RWPE2 (cell line): Measurements from ENCODE around the gene ZFPM1.

Source experiments
- ATAC-seq: fragments of 200-7000 bp; cut with Tn5 transposase; 3 replicates; pipeline ENCODE4 v1.9.1; 2021; ENCODE audit warnings: low read depth
- DNase-seq: peaks from one replicate; pipeline ENCODE4 v3.0.0-alpha.2; 2020; ENCODE audit warnings: low spot score
- H3K27ac ChIP-seq: fragments of 450-650 bp; 2 replicates; pipeline ENCODE4 v1.5.1; 2017; ENCODE audit warnings: mild to moderate bottlenecking; ENCODE audit not compliant: poor library complexity, severe bottlenecking
- H3K27me3 ChIP-seq: fragments of 250-450 bp; sonication (Bioruptor Pico); 2 replicates; pipeline ENCODE4 v1.5.1; 2021; ENCODE audit warnings: mild to moderate bottlenecking, moderate library complexity; ENCODE audit not compliant: insufficient read depth, poor library complexity, severe bottlenecking
- H3K36me3 ChIP-seq: fragments of 250-450 bp; sonication (Bioruptor Pico); 2 replicates; pipeline ENCODE4 v1.5.1; 2020; ENCODE audit warnings: low read depth, mild to moderate bottlenecking, moderate library complexity
- H3K4me1 ChIP-seq: fragments of 250-450 bp; sonication (Bioruptor Pico); 2 replicates; pipeline ENCODE4 v1.5.1; 2021; ENCODE audit warnings: mild to moderate bottlenecking, moderate library complexity; ENCODE audit not compliant: insufficient read depth, poor library complexity, severe bottlenecking
- H3K4me3 ChIP-seq: fragments of 250-450 bp; sonication (Bioruptor Pico); 2 replicates; pipeline ENCODE4 v1.5.1; 2021; ENCODE audit warnings: mild to moderate bottlenecking, moderate library complexity; ENCODE audit not compliant: severe bottlenecking
- H3K9me3 ChIP-seq: fragments of 250-450 bp; sonication (Bioruptor Pico); 2 replicates; pipeline ENCODE4 v1.5.1; 2021; ENCODE audit warnings: mild to moderate bottlenecking, moderate library complexity; ENCODE audit not compliant: severe bottlenecking
- TF ChIP-seq, protein P1 (sequence below): fragments of 450-650 bp; IDR thresholded peaks from one replicate; pipeline ENCODE4 v1.5.1; 2017; ENCODE audit warnings: mild to moderate bottlenecking, moderate library complexity; ENCODE audit not compliant: poor library complexity, severe bottlenecking

The ZFPM1 gene

DNA sequence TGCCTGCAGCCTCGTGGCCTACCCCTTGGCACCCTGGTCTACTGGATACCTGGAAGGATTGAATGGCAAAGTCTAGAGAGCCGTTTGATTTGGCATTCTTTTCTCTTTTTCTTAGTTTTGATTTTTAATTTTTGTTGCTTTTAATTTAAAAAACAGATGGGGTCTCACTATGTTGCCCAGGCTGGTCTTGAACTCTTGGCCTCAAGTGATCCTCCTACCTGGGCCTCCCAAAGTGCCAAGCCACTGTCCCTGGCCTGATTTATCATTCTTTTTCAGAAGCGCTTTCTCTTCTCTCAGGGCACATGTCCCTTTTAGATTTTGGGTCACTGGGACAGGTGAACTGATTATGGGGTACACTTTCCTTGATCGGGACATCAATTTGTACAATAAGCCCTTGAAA lies 128.0 kb downstream of the ZFPM1 start:
- no peak overlapping the region for H3K4me3 ChIP-seq
- peaks cover 73% of the 10 kb centered on the region for H3K36me3 ChIP-seq
- ATAC-seq (no peak), DNase-seq (no peak)
- H3K9me3 ChIP-seq, result no peaks in the 10 kb centered on the region
- H3K4me1 ChIP-seq, result no peaks in the 10 kb centered on the region
- no peaks in the 10 kb centered on the region for H3K27me3 ChIP-seq
- TF ChIP-seq, protein P1, sequence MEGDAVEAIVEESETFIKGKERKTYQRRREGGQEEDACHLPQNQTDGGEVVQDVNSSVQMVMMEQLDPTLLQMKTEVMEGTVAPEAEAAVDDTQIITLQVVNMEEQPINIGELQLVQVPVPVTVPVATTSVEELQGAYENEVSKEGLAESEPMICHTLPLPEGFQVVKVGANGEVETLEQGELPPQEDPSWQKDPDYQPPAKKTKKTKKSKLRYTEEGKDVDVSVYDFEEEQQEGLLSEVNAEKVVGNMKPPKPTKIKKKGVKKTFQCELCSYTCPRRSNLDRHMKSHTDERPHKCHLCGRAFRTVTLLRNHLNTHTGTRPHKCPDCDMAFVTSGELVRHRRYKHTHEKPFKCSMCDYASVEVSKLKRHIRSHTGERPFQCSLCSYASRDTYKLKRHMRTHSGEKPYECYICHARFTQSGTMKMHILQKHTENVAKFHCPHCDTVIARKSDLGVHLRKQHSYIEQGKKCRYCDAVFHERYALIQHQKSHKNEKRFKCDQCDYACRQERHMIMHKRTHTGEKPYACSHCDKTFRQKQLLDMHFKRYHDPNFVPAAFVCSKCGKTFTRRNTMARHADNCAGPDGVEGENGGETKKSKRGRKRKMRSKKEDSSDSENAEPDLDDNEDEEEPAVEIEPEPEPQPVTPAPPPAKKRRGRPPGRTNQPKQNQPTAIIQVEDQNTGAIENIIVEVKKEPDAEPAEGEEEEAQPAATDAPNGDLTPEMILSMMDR, result no peak
- no peak overlapping the region for H3K27ac ChIP-seq

DNA sequence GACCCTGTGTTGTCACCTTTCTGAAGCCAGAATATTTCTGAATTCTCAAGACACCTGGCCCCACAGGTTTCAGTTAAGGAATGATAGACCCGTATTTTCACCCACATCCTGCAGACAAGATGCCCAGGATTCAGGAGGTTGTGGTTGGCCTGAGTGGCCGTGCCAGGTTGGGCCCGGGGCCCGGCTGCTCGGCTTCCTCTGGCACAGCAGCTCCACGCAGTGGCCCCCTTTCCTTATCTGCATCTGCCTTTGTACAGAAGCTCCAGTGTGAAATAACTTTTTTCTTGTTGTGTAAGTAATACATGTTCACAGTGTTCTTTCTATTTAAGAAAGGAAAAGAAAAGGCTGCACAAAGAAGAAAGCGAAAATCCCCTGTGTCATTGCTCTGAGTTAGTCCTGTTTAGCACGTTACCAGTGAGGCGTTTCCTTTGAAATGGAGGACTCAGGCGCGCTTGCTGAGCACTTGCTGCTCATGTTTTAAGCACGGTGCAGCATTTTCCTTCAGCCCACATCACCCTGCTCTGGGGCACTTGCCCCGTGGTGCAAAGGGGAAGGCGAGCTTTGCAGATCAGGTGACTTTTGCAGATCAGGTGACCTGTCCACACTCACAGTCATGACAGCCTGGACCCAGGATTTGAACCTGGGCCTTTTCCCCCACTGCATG lies 130.0 kb downstream of the ZFPM1 start:
- no peaks in the 10 kb centered on the region for H3K4me1 ChIP-seq
- no peaks in the 10 kb centered on the region for H3K27me3 ChIP-seq
- DNase-seq (no peak), ATAC-seq (no peak)
- H3K9me3 ChIP-seq, result no peaks in the 10 kb centered on the region
- no peak overlapping the region for H3K27ac ChIP-seq
- TF ChIP-seq, protein P1, result no peak
- peaks cover 73% of the 10 kb centered on the region for H3K36me3 ChIP-seq
- H3K4me3 ChIP-seq, result no peak overlapping the region

DNA sequence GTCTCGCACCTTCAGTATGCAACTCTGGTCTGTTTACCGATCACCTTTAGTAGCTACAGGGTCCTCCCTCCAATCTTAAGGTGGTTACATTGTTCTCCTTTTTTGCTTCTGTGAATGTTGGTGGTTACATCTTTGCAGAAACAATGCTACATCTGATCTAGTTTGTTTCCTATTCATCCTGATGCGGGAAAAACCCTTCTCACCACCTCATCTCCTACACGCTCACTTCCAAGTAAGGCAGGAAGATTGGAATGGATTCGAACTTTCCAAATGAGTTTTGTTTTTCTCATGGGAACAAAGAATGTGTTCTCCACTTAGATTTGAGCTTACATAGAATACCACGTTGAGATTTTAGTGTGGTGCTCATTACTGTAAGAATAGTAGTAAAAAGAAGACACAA lies 131.6 kb downstream of the ZFPM1 start:
- no peaks in the 10 kb centered on the region for H3K4me1 ChIP-seq
- H3K9me3 ChIP-seq, result no peaks in the 10 kb centered on the region
- H3K4me3 ChIP-seq, result no peak overlapping the region
- H3K27ac ChIP-seq, result no peak overlapping the region
- ATAC-seq (no peak), DNase-seq (no peak)
- H3K27me3 ChIP-seq, result no peaks in the 10 kb centered on the region
- TF ChIP-seq, protein P1, result no peak
- H3K36me3 ChIP-seq, result peaks cover 76% of the 10 kb centered on the region

DNA sequence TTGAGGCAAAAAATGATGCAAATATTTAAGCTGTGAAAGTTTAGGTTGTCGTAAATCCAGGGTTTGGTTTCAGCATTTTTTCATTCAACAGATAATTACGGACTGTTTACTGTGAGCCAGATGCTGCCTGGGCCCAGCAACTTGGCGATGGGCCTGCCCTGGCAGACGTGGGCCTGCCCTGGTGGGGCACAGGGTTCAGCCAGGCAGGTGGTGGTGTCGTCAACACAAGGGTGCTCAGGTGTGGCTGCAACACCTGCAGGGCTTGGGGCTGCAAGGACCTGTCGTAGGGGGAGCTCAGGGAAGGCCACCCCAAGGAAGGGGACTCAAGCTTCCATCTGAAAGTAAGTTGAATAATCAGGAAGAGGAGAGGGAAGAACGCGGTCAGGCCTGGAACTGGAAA lies 132.2 kb downstream of the ZFPM1 start:
- Histone ChIP-seq H3K27me3 (no peaks in the 10 kb centered on the region), H3K9me3 (no peaks in the 10 kb centered on the region), H3K4me1 (no peaks in the 10 kb centered on the region), H3K27ac (no peak overlapping the region), H3K4me3 (no peak overlapping the region), H3K36me3 (peaks cover 77% of the 10 kb centered on the region)
- no peak for ATAC-seq
- TF ChIP-seq, protein P1, result no peak
- no peak for DNase-seq

DNA sequence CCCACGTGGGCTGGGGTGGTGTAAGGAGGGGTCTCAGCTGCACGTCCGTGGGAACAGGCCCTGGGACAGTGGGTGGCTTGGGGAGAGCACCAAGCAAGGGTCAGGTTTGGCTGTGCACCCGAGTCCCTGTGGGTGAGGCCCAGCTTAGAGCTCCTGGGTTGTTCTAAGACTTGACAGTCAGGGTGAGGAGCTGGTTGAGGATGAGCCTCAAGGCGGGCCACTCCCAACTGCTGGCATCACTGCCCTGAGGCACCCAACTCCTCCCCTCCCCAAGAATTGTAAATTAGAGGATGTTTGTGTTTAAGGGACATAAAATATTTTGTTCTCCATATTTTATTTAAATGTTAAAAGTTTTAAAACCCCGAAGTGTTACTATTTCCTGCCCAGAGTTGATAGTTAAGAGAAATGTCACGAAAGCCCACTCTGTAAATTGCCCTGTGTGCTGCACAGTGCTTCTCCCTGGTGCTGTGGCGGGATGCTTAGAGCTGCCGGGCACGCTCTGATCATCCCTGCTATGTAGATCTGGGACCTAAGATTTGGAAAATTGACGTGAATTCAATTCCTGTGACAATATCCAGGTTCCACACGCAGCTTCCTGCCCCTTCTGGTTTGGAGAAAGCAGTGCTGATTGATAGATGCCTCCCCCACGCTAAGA lies 133.0 kb downstream of the ZFPM1 start:
- Histone ChIP-seq H3K4me1 (no peaks in the 10 kb centered on the region), H3K9me3 (no peaks in the 10 kb centered on the region), H3K27ac (no peak overlapping the region), H3K27me3 (no peaks in the 10 kb centered on the region), H3K36me3 (peaks cover 76% of the 10 kb centered on the region), H3K4me3 (no peak overlapping the region)
- DNase-seq (no peak), ATAC-seq (no peak)
- TF ChIP-seq, protein P1, result no peak
